Stimulated activated CD4-positive, alpha-beta T cell treated with anti-CD3 and anti-CD28 coated beads, TNF-alpha, amount 100 ng/mL, for 1 hour (primary cell): ENCODE measurements around the gene AKAP13.

Source experiments
- DNase-seq, 3 donors: peaks; one replicate each; pipeline ENCODE4 v3.0.0-alpha.2; 2020; ENCODE audit warnings: low read depth in 3 of 3, low spot score in 1 of 3

Gene AKAP13

DNA sequence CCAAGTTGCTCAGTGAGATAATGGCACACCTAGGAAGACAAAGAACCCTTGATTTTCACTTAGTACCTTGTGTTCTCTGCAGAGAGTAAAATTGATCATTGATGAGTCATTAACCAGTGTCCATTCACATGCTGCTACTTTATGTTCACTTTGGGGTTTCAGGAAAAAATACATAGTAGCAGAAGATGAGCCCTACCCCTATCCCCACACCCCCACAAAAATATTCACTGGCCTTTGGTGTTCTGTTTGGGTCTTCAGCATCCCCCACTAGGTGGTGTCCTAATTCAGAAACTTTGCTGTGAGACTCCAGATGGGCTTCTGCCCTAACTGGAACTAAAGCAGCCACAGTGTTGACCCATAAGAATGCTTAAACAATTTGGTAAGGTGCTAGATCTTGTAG lies 235.5 kb downstream of the AKAP13 start:
- no peak for DNase-seq

DNA sequence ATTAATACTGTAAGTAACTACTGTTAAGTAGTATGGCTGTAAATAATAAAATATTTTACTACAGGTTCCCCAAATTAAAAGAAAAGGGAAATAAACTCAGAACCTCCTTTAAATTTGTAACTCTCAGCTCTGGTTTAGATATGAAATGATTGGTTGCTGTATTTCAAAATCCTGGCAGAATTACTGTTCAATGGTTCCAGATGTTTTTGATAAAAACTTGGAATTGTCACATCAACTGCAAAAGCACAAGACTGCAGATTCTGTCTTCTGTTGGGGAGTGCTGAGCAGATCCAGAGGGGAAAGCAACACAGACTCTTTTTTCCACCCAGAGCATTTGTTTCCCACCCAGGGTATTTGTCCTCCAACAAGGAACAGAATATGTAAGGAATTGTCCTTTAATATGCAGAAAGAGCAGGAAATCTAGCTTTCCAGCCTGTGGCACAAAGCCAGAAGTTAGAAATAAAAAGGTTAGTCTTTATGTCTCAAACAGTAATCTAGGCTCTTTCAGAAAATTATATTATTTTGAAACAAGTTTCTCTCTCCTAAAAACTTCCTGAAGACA lies 236.2 kb downstream of the AKAP13 start:
- DNase-seq: no peak

DNA sequence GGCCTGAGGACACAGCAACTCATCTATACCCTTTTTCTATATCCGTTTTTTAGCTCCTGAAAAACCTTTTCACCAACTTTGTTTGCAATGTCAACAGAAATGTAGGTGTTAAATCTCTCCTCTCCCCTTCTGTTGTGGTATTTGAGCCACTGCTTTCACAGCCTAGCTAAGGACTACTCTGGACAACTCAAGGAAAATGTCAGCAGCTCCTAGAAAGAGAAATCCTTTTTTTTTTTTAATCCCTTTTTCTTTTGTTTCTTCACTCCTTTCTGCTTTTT lies 237.8 kb downstream of the AKAP13 start:
- no peak for DNase-seq

- DNase-seq: peak in 2 of 3 donors; percentile 21 to 22
These were observed 238.6 kb downstream of the AKAP13 start for GRCh38 chr15:85618956-85619491.

DNA sequence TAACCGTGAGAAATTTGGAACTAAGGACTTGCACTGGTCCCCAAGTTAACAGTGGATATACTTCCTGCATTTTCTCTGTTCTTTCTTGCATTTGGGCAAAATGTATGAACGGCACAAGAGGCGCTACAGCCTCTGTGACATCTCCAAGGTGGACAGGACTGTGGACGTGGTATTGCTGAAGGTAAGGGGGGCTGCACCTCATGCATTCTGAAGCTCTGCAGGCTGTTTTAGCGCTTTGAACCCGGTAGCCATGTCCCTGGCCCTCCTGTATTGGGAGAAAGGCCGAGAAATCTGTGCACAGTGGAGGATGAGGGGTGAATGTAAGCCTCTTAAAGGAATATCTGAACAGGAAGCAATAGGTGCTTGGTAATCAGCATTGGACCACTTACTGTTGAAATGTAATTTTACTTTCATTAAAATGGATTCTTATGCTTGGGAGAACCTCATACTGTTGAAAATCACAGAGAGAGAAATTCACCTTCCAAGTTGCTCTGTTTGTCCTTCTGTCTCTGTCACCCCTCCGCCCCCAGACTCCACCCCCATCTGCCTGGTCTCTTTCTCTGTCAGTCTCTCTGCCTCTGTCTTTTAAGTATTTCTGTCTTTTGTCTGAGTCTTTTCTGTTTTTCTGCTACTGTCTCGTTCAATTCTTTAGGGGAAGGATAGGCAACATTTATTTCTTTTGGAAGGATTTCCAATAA lies 239.7 kb downstream of the AKAP13 start:
- no peak for DNase-seq

DNA sequence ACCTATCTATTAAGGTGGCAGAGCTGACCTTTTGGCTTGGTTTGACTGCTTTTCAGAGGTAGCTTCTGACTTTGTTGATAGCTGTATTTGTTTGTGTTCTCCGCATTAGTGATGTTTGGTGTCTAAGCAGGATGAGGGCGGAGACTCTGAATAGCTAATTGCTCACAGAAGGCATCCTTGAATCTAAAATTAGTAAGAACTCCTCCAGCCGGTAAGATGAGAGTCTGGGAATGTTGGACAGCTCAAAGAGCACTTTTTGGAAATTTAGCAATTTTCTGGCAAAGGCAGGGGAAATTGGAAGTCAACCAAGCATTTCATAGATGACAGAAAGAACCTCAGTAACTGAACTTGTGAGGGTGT lies 240.3 kb downstream of the AKAP13 start:
- no peak for DNase-seq

DNA sequence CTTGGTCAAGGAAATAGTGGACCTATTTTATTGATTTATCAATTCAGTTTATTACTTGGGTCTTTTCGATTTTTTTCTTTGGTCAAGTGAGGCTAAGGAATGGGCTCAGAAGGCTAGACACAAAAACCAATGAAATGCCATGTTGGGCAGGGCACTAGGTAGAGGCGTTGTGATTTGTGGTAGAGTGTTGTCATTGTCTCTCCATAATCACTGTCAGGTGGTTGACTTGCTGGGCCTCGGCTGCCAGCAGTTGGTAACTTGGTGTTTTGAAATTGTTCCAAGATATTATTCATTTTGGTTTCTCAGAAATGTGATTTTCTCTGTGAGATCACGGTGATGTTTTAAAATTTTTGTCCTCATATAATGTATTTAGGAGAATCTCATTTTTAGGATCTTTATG lies 240.7 kb downstream of the AKAP13 start:
- no peak for DNase-seq

DNA sequence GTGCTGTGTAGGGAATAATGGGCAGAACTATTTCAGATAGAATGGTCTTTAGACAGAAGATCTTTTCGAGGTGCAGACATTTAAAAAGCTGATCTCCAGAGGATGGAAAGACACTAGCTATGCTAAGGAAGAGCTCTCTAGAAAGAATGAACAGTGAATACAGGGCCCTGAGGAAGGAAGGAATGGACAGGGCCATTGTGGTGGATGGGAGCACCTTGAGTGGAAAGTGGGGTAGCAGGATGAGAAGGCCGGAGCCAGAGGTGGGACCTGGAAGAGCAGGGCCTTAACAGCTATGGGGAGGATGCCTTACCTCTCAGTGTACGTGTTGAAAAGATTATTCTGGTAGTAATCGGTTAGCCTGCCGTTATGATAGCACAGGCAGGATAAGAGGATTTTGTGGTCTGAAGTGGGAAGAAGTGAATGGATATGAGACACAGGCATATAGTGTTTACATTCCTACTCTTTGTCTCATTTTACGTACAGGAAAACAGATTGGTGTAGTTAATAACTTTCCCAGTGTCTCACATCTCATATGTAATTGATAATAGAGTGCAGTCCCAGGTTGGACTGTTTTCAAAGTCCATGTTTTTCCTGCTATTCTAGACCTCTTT lies 241.9 kb downstream of the AKAP13 start:
- no peak for DNase-seq

DNA sequence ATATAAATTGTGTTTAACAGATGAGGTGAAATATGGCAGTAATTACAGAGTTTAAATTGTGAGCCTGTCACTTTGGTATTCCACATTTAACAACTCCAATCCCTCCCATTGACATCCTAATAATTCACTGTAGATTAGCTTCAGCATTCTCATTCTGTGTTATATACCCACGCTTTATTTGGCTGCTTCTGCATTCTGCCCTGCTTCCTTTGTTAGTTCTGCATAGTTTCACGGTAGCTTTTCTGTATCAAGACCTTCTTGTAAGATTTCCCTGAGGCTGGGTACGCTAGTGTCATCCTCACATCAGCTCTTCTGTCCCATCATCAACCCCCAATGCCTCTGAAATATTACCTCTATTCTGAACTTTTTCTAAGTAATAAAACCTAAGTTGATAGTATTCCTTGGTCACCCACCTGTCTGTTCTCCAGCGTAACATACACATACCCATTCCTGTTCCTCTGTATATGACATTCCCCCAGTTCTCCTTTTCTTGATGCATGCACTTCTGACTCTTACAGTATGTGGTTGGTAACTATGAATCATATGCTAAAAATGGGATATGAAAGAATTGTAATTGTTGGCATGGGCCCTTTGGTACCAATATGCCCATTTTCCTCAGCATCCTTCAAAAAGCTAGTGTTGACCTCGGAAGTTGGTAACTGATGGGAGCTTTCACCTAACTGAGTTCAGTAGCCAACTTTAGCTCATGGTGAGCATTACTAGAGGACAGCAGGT lies 243.1 kb downstream of the AKAP13 start:
- DNase-seq: no peak

GRCh38 chr15:85624291-85624801 lies 243.9 kb downstream of the AKAP13 start:
- DNase-seq: no peak

- no peak for DNase-seq
These were observed 244.9 kb downstream of the AKAP13 start for GRCh38 chr15:85625166-85625830.

GRCh38 chr15:85625856-85626255 lies 245.5 kb downstream of the AKAP13 start:
- no peak for DNase-seq

- no peak for DNase-seq
These were observed 247.0 kb downstream of the AKAP13 start for GRCh38 chr15:85627213-85627935.

DNA sequence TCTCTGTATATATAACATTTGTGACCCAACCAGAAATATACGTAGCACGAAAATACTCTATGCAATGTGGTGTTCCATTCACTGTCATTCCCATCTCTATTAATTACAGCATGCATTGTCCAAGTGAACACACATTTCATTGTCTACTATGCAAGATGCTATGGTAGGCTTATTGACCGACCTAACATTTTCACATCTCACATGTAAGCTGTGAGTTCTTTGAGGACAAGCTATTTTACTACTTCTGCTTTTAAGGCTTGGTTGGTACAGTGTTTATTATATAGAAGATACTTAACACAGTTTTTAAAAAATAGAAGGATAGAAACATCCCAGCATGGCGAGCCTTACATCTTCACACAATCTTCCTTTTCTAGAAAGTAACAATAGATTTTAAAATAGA lies 249.9 kb downstream of the AKAP13 start:
- no peak for DNase-seq

- no peak for DNase-seq
These were observed 250.6 kb downstream of the AKAP13 start for GRCh38 chr15:85631018-85631417.

GRCh38 chr15:85632014-85632413 lies 251.6 kb downstream of the AKAP13 start:
- no peak for DNase-seq

- DNase-seq: no peak
These were observed 253.5 kb downstream of the AKAP13 start for GRCh38 chr15:85633859-85634258.

DNA sequence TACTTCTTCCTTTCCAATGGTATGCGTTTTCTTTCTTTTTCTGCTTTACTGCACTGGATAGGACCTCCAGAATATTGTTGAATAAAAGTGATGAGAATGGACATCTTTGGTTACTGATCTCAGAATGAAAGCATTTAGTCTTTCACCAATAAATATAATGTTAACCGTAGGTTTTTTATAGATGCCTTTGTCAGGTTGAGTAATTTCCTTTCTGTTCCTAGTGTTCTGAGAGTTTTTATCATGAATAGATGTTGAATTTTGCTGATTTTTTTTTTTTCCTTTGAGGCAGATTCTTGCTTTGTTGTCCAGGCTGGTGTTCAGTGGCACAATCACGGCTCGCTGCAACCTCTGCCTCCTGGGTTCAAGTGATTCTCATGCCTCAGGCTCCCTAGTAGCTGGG lies 255.9 kb downstream of the AKAP13 start:
- DNase-seq: no peak

- DNase-seq: no peak
These were observed 259.5 kb downstream of the AKAP13 start for GRCh38 chr15:85639752-85640381.

GRCh38 chr15:85642065-85642692 lies 261.8 kb downstream of the AKAP13 start:
- no peak for DNase-seq
